H9 (cell line): ENCODE measurements around the gene ARHGAP26. TPM values are rescaled to one million over a fixed set of nuclear protein-coding genes. Genes with fewer than 3 reads are reported as not detected.
A peak's percentile ranks its signal among the peaks of the same experiment; 100 is the strongest.

Experiments used
- DNase-seq: peaks from one replicate; pipeline ENCODE4 v3.0.0-alpha.2; 2017
- H2AFZ ChIP-seq: one replicate; pipeline ENCODE4 v1.6.1; 2013; ENCODE audit warnings: mild to moderate bottlenecking, low read length, control low read depth, moderate library complexity
- H2AK5ac ChIP-seq: 2 replicates; pipeline ENCODE4 v1.6.1; 2013; ENCODE audit warnings: low read length, control low read depth, mixed read lengths; ENCODE audit not compliant: insufficient read length
- H2BK120ac ChIP-seq: one replicate; pipeline ENCODE4 v1.6.1; 2013; ENCODE audit warnings: low read depth, mild to moderate bottlenecking, low read length, control low read depth, inconsistent platforms; ENCODE audit not compliant: poor library complexity, severe bottlenecking
- H2BK12ac ChIP-seq: 2 replicates; pipeline ENCODE4 v1.6.1; 2013; ENCODE audit warnings: low read length, control low read depth, mixed read lengths, low read depth; ENCODE audit not compliant: insufficient read length
- H2BK15ac ChIP-seq: 2 replicates; pipeline ENCODE4 v1.6.1; 2013; ENCODE audit warnings: low read depth, low read length, control low read depth
- H2BK20ac ChIP-seq: one replicate; pipeline ENCODE4 v1.6.1; 2013; ENCODE audit warnings: low read depth, mild to moderate bottlenecking, low read length, control low read depth, inconsistent platforms; ENCODE audit not compliant: poor library complexity, severe bottlenecking
- H2BK5ac ChIP-seq: 2 replicates; pipeline ENCODE4 v1.6.1; 2013; ENCODE audit warnings: low read length, control low read depth, mixed read lengths; ENCODE audit not compliant: insufficient read length
- H3K14ac ChIP-seq: 2 replicates; pipeline ENCODE4 v1.6.1; 2013; ENCODE audit warnings: low read length, control low read depth; ENCODE audit not compliant: insufficient read depth
- H3K18ac ChIP-seq: 2 replicates; pipeline ENCODE4 v1.6.1; 2013; ENCODE audit warnings: low read depth, mild to moderate bottlenecking, mixed read lengths, low read length, control low read depth; ENCODE audit not compliant: insufficient read length
- H3K23ac ChIP-seq: 2 replicates; pipeline ENCODE4 v1.6.1; 2013; ENCODE audit warnings: low read length, control low read depth, mixed read lengths, low read depth; ENCODE audit not compliant: insufficient read length
- H3K23me2 ChIP-seq: 2 replicates; pipeline ENCODE4 v1.6.1; 2013; ENCODE audit warnings: low read depth, mild to moderate bottlenecking, mixed read lengths, low read length, control low read depth; ENCODE audit not compliant: insufficient read length, poor library complexity, severe bottlenecking
- H3K27ac ChIP-seq: 2 replicates; pipeline ENCODE4 v1.5.1; 2013; ENCODE audit warnings: low read length, control low read depth, mixed read lengths, low read depth; ENCODE audit not compliant: insufficient read length
- H3K27me3 ChIP-seq: 2 replicates; pipeline ENCODE4 v1.6.1; 2013; ENCODE audit warnings: low read length, control low read depth, inconsistent platforms; ENCODE audit not compliant: insufficient read depth
- H3K4ac ChIP-seq: 2 replicates; pipeline ENCODE4 v1.6.1; 2013; ENCODE audit warnings: low read depth, mild to moderate bottlenecking, control low read depth, inconsistent platforms, low read length, moderate library complexity
- H3K4me1 ChIP-seq: 2 replicates; pipeline ENCODE4 v1.6.1; 2013; ENCODE audit warnings: low read length, control low read depth, inconsistent platforms; ENCODE audit not compliant: insufficient read depth
- H3K4me2 ChIP-seq: 2 replicates; pipeline ENCODE4 v1.6.1; 2013; ENCODE audit warnings: low read length, control low read depth, mixed read lengths; ENCODE audit not compliant: insufficient read length, insufficient read depth
- H3K56ac ChIP-seq: 2 replicates; pipeline ENCODE4 v1.6.1; 2013; ENCODE audit warnings: low read depth, mild to moderate bottlenecking, mixed read lengths, low read length, control low read depth; ENCODE audit not compliant: insufficient read length
- H3K79me1 ChIP-seq: 2 replicates; pipeline ENCODE4 v1.6.1; 2013; ENCODE audit warnings: low read depth, mild to moderate bottlenecking, moderate library complexity, low read length, control low read depth, inconsistent platforms; ENCODE audit not compliant: insufficient read depth, poor library complexity, severe bottlenecking
- H3K79me2 ChIP-seq: 2 replicates; pipeline ENCODE4 v1.6.1; 2013; ENCODE audit warnings: low read length, control low read depth, inconsistent platforms; ENCODE audit not compliant: insufficient read depth
- H3K9ac ChIP-seq: 2 replicates; pipeline ENCODE4 v1.6.1; 2013; ENCODE audit warnings: low read length, control low read depth, mixed read lengths; ENCODE audit not compliant: insufficient read length; ENCODE audit errors: extremely low read depth
- H3K9me3 ChIP-seq: one replicate; pipeline ENCODE4 v1.6.1; 2013; ENCODE audit warnings: low read depth, low read length, inconsistent platforms; ENCODE audit not compliant: control insufficient read depth
- H3T11ph ChIP-seq: one replicate; pipeline ENCODE4 v1.6.1; 2013; ENCODE audit warnings: mild to moderate bottlenecking, low read length, control low read depth, inconsistent platforms
- H4K20me1 ChIP-seq: one replicate; pipeline ENCODE4 v1.6.1; 2013; ENCODE audit not compliant: control insufficient read depth, insufficient read length, insufficient read depth
- H4K5ac ChIP-seq: 2 replicates; pipeline ENCODE4 v1.6.1; 2013; ENCODE audit warnings: low read depth, mild to moderate bottlenecking, mixed read lengths, low read length, control low read depth; ENCODE audit not compliant: insufficient read length
- H4K8ac ChIP-seq: replicated peaks from 2 replicates; pipeline ENCODE4 v1.6.1; 2013; ENCODE audit warnings: low read length, control low read depth, mixed read lengths, low read depth; ENCODE audit not compliant: insufficient read length
- H4K91ac ChIP-seq: 2 replicates; pipeline ENCODE4 v1.6.1; 2013; ENCODE audit warnings: low read depth, mild to moderate bottlenecking, moderate library complexity, mixed read lengths, low read length, control low read depth; ENCODE audit not compliant: insufficient read length
- H3K27ac Mint-ChIP-seq, 3 experiments: 2 replicates in 2 of 3; 3 replicates in 1 of 3; pipeline ENCODE4 v1.8.0; 2020 to 2021; ENCODE audit warnings: mixed read lengths in 3 of 3, mild to moderate bottlenecking in 1 of 3, moderate library complexity in 1 of 3
- H3K27me3 Mint-ChIP-seq: 2 replicates; pipeline ENCODE4 v1.8.0; 2021; ENCODE audit warnings: low read depth, mild to moderate bottlenecking, moderate library complexity, mixed read lengths
- H3K36me3 Mint-ChIP-seq, 3 experiments: 2 replicates in 2 of 3; 3 replicates in 1 of 3; pipeline ENCODE4 v1.8.0; 2020 to 2021; ENCODE audit warnings: low read depth in 3 of 3, mixed read lengths in 3 of 3; ENCODE audit not compliant: insufficient read depth in 1 of 3
- H3K4me1 Mint-ChIP-seq, 2 experiments: 2 replicates each; pipeline ENCODE4 v1.8.0; 2020; ENCODE audit warnings: mixed read lengths in 2 of 2
- H3K4me3 Mint-ChIP-seq, 2 experiments: 2 replicates in 1 of 2; 3 replicates in 1 of 2; pipeline ENCODE4 v1.8.0; 2020 to 2021; ENCODE audit warnings: mild to moderate bottlenecking in 2 of 2, mixed read lengths in 2 of 2, moderate library complexity in 1 of 2
- H3K9me3 Mint-ChIP-seq, 2 experiments: 2 replicates in 1 of 2; 3 replicates in 1 of 2; pipeline ENCODE4 v1.8.0; 2020; ENCODE audit warnings: mild to moderate bottlenecking in 2 of 2, mixed read lengths in 2 of 2, moderate library complexity in 1 of 2
- CTCF ChIP-seq: fragments of 200-600 bp; sonication (generic); conservative IDR thresholded peaks from 3 replicates; pipeline ENCODE4 v1.8.0; 2021; ENCODE audit warnings: antibody characterized with exemption, mild to moderate bottlenecking
- WGBS: extraction: QIAGEN DNeasy Blood & Tissue Kit; methylation state at CpG from one replicate; pipeline ENCODE4 v1.1.7; 2013; ENCODE audit warnings: missing lambda C conversion rate, low lambda C conversion rate, mixed read lengths; ENCODE audit not compliant: insufficient read length; ENCODE audit errors: extremely low coverage; 5-methylcytosine and 5-hydroxymethylcytosine counted together
- total RNA-seq: library from RNA; stranded (reverse); gene quantifications from 2 replicates; pipeline ENCODE4 v1.2.1, GENCODE V29; 2021

Gene ARHGAP26
- total RNA-seq, 1 experiment from 2014 or later: 13.8 TPM

DNA sequence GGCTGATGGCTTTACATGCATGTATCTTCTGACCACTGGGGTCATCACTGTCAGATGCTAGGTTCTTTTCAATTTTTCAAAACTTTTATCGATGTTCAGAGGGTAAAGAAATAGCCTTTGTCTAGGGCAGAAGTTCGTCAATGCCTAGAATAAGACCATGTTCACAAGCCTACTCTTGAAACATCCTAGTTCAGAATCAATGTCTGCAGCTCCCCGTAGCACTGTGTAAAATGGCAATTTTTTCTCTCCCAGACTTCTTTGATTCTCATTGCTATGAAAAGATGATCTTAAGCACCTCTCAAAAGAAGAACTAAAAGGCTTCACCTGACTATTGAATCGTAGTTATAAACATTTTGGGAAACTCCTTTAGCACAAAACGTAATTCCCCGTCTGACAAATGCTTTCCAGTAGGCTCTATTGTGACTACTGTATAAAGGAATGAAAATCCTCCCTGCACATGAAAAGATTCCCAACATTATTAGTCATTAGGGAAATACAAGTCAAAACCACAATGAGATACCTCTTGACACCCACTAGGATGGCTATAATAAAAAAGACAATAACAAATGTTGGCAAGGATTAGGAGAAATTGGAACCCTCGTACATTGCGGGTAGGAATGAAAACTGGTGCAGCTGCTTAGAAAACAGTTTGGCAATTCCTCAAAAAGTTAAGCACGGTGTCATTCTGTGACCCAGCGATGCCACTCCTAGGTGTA, 263.5 kb downstream of the ARHGAP26 start:
- no CpG with 5 or more reads among the region's 10 CpGs for WGBS
- Histone ChIP-seq H3K23me2 (no peaks in the 10 kb centered on the region), H3K14ac (no peak overlapping the region), H3K4me1 (no peaks in the 10 kb centered on the region; the same call in 1 of the 2 replicates), H4K8ac (no peak overlapping the region), H3K79me2 (no peaks in the 10 kb centered on the region), H2AK5ac (no peak overlapping the region), H4K20me1 (no peaks in the 10 kb centered on the region), H2BK20ac (no peak overlapping the region), H3K23ac (no peak overlapping the region), H2AFZ (no peak overlapping the region), H2BK120ac (no peak overlapping the region), H3T11ph (no peak overlapping the region), H2BK5ac (no peak overlapping the region), H3K4me2 (no peak overlapping the region), H3K4ac (no peak overlapping the region), H3K27ac (no peak overlapping the region), H2BK12ac (no peak overlapping the region), H4K5ac (no peak overlapping the region), H3K56ac (no peak overlapping the region), H3K79me1 (no peaks in the 10 kb centered on the region), H3K27me3 (no peaks in the 10 kb centered on the region), H3K18ac (no peak overlapping the region), H3K9me3 (no peaks in the 10 kb centered on the region), H4K91ac (no peak overlapping the region), H2BK15ac (no peak overlapping the region), H3K9ac (no peak overlapping the region)
- no peak for TF ChIP-seq CTCF
- Mint-ChIP-seq H3K9me3 (no peaks in the 10 kb centered on the region), H3K4me1 (peaks cover 55 to 62% of the 10 kb centered on the region in 2 experiments), H3K27me3 (no peaks in the 10 kb centered on the region; the same call in 1 of the 2 replicates), H3K36me3 (peaks cover 0 to 3% (median 0%) of the 10 kb centered on the region in 3 experiments; a peak in 1 of 7 replicates), H3K27ac (peak overlapping the region in 2 of 3 experiments; percentile 4 to 78; a peak in 2 of 7 replicates), H3K4me3 (no peak overlapping the region)
- DNase-seq: no peak
